GM19468 (cell line): Measurements from ENCODE around the gene TMEM256.
"Not testable (repeated sequence)": the region's sequence is repeated elsewhere in the genome, so short reads cannot be mapped to it uniquely, and the experiment has no call there.

ENCODE experiments used
- ATAC-seq: cut with Tn5 transposase; IDR thresholded peaks from one replicate; pipeline ENCODE4 v1.9.1; 2021; ENCODE audit warnings: mild to moderate bottlenecking, moderate library complexity, moderate number of reproducible peaks; ENCODE audit not compliant: unreplicated experiment; ENCODE audit errors: extremely low read depth

Gene TMEM256

GRCh38 chr17:7389924-7390910 lies 13.7 kb downstream of the TMEM256 start:
- no peak for ATAC-seq

- ATAC-seq, result no peak
Observed at GRCh38 chr17:7388856-7389255, 15.0 kb downstream of the TMEM256 start.

GRCh38 chr17:7384489-7385081 lies 19.3 kb downstream of the TMEM256 start:
- ATAC-seq, result no peak

DNA sequence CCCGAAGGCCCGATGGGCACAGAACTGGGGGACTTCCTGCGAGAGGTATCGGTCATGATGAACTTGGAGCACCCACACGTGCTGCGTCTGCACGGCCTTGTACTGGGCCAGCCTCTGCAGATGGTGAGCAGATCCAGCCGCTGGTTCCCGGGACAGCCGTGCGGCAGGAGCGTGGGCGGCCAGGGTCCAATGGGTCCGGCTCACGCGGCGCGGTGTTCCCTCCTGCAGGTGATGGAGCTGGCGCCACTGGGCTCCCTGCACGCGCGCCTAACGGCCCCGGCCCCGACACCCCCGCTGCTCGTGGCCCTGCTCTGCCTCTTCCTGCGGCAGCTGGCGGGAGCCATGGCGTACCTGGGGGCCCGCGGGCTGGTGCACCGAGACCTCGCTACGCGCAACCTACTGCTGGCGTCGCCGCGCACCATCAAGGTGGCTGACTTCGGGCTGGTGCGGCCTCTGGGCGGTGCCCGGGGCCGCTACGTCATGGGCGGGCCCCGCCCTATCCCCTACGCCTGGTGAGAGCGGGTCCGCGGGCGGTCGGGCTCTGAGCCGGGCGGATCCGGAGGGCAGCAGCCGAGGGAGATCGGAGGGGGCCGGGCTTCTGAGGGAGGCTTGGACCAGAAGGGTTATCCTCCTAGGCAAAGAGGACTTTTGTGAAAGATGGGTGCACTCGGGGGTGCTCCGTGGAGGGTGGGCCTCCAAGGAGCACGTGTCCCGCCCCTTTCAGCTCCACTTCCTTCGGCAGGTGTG lies 20.0 kb downstream of the TMEM256 start:
- ATAC-seq, result peak; percentile 44

- ATAC-seq, result no peak
Observed at GRCh38 chr17:7383371-7383741, 20.5 kb downstream of the TMEM256 start.

DNA sequence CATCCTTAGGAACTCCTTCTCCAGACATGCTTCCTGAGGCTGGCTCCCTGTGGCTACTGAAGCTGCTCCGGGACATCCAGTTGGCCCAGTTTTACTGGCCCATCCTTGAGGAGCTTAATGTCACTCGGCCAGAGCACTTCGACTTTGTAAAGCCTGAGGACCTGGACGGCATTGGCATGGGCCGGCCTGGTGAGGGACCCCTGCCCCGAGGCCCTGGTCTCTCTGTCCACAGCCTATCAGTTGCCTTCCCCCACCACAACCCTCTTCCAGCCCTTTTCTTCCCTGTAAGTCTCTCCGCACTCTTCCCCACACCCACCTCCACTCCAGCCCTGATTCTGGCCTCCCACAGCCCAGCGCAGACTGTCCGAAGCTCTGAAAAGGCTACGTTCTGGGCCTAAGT lies 21.0 kb downstream of the TMEM256 start:
- no peak for ATAC-seq

GRCh38 chr17:7380855-7381683 lies 22.8 kb downstream of the TMEM256 start, which contains the start of gene TNK1:
Gene TNK1 (plus strand): TSS chr17:7381089. CDS start chr17:7382927, 1,838 bp downstream.
- no peak for ATAC-seq

DNA sequence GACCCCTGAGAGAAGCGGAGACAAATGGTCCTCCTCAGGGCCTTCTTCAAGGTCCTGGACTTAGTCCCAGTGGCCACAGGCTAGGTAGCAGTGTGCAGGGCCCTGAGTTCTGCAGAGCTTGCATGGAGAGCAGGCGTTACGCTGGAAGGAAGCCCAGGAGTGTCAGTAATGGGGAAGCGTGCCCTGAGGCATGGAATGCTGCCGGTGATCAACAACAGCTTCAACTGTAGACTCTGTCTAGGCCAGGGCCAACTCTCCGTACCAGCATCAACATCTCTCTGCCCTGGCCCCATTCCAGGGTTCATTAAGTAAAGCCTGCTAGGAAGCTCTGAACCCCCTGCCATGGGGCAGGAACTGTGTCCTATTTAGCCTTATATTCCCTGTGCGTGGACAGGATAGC lies 23.6 kb downstream of the TMEM256 start:
- ATAC-seq, result no peak

GRCh38 chr17:7379134-7379533 lies 24.8 kb downstream of the TMEM256 start:
- no peak for ATAC-seq

GRCh38 chr17:7374353-7374752 lies 29.5 kb downstream of the TMEM256 start:
- no peak for ATAC-seq

- ATAC-seq, result no peak
Observed at GRCh38 chr17:7370853-7371252, 33.0 kb downstream of the TMEM256 start.

DNA sequence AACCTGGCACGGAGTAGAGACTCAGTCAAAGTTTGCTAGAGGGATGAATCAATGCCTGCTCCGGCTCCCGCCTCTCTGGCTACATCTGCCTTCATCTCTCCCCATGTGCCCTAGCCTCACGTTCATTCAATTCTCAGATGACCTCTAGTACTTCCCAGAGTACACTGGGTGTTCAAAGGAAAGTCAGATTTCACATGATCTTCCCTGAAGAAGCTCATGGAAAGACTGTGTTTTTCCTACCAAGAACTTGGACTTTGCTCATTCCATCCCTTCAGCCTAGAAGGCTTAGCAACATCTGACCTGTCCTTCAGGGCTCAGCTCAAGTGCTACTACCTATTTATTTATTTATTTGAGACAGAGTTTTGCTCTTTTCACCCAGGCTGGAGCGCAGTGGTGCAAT lies 34.1 kb downstream of the TMEM256 start:
- no peak for ATAC-seq

DNA sequence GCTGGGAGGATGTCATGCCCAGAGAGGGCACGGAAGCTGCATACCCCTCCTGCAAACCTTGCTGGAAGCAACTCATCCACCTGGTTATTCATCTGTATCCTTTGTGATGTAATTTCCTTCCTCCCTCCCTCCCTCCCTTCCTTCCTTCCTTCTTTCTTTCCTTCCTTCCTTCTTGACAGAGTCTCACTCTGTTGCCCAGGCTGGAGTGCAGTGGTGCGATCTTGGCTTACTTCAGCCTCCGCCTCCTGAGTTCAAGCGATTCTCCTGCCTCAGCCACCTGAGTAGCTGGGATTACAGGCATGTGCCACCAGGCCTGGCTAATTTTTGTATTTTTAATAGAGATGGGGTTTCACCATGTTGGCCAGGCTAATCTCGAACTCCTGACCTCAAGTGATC lies 35.3 kb downstream of the TMEM256 start:
- not testable (repeated sequence) for ATAC-seq

- no peak for ATAC-seq
Observed at GRCh38 chr17:7367918-7368598, 35.8 kb downstream of the TMEM256 start.

- no peak for ATAC-seq
Observed at GRCh38 chr17:7367083-7367482, 36.8 kb downstream of the TMEM256 start.

- ATAC-seq, result not testable (repeated sequence)
Observed at GRCh38 chr17:7365963-7366362, 37.9 kb downstream of the TMEM256 start.

GRCh38 chr17:7363311-7363710 lies 40.6 kb downstream of the TMEM256 start:
- ATAC-seq, result no peak

- ATAC-seq, result no peak
Observed at GRCh38 chr17:7361906-7362305, 42.0 kb downstream of the TMEM256 start.

DNA sequence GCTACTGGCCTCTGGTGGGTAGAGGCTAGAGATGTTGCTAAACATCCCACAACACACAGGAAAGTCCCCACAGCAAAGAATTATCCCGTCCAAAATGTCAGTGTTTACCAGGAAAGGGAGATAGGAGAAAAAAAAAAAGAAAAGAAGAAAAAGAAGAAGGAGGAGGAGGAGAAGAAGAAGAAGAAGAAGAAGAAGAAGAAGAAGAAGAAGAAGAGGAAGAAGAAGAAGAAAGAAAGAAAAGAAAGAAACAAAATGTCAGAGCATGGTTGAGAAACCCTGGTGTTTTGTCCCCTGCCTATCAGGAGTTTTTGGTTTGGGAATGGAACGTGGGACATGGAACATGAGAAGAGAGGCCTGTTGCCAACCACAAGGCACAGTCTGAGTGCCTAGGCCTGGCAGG lies 46.5 kb downstream of the TMEM256 start:
- ATAC-seq, result no peak
